Measurements from ENCODE around the gene BIRC2. TPM values are rescaled to one million over a fixed set of nuclear protein-coding genes. Genes with fewer than 3 reads are reported as not detected.

Gene BIRC2
- total and polyA plus RNA-seq, 2 of the 4 experiments (the other 2 are of a cell fraction): 48.0 to 204 TPM

DNA sequence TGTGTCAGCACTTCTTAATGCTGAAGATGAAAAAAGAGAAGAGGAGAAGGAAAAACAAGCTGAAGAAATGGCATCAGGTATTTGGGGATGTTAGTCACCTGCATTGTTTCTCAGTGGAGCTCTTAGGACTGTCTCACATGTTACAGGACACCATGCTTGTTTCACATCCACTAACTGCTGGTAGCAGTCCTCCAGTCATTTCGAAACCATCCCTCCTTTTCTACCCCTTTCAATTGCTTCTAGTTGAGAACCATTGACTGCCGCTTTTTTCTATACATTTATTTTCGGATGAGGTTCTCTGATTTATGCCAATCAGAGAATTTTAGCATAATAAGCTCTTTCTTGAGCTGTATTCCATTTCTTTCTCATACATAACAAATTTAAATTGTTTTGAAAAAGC lies 21.5 kb downstream of the BIRC2 start:
- H2BK20ac ChIP-seq (ENCODE audit: low read depth, low read length): no peak overlapping the region
- intact Hi-C loops (cut with micrococcal nuclease): no loop called here
- no TSS peak for BruUV-seq (replicated peaks)
- no peak overlapping the region for H4K5ac ChIP-seq (ENCODE audit: low read depth, low read length)
- H3K56ac ChIP-seq (ENCODE audit: extremely low read depth, insufficient read depth, low read length): no peak overlapping the region
- no peak overlapping the region for H2BK120ac ChIP-seq (ENCODE audit: low read depth, low read length)
- no peaks in the 10 kb centered on the region for H4K20me1 ChIP-seq (ENCODE audit: insufficient read depth, low read length)
- no peak overlapping the region for H3K4me2 ChIP-seq (ENCODE audit: low read depth, low read length)
- no peak for DNase-seq
- ChIA-PET CTCF (no interaction called here), POLR2A (ENCODE audit: unreplicated experiment) (no interaction called here)
- no peaks in the 10 kb centered on the region for H3K9me3 ChIP-seq (ENCODE audit: control insufficient read depth, insufficient read depth, low read length)
- no peak overlapping the region for H3K4ac ChIP-seq (ENCODE audit: low read depth, low read length)
- H3K79me1 ChIP-seq (ENCODE audit: low read depth in 1 of 2, low read length in 2 of 2): peaks cover 14 to 19% of the 10 kb centered on the region in 2 experiments; a peak in 3 of 4 replicates
- H2AFZ ChIP-seq (replicated peaks; ENCODE audit: low read length, poor library complexity): no peak overlapping the region
- H3K4me3 ChIP-seq (ENCODE audit: insufficient read depth, low read depth, low read length): no peak overlapping the region
- H2AK9ac ChIP-seq (replicated peaks; ENCODE audit: low read depth, low read length, poor library complexity): no peak overlapping the region
- dilution Hi-C loops (cut with HindIII; ENCODE audit: low sequenced_read_pairs, unreplicated experiment): no loop called here
- 83% methylated on average over 1 of the region's 3 CpGs; no CpG with 5 or more reads in 1 of the 2 experiments for WGBS, 2 experiments (ENCODE audit: extremely low coverage in 2 of 2, insufficient read length in 1 of 2)
- no peak overlapping the region for H2AK5ac ChIP-seq (ENCODE audit: low read depth, low read length)
- no peak overlapping the region for H2BK5ac ChIP-seq (ENCODE audit: low read depth, low read length, poor library complexity, severe bottlenecking)
- no peak overlapping the region for H3K27ac ChIP-seq (ENCODE audit: insufficient read depth, low read length)
- H2BK15ac ChIP-seq (ENCODE audit: low read depth, low read length): no peak overlapping the region
- H3K27me3 ChIP-seq (ENCODE audit: control insufficient read depth, insufficient read depth, low read length): no peaks in the 10 kb centered on the region
- no peaks in the 10 kb centered on the region for H3K4me1 ChIP-seq (ENCODE audit: control insufficient read depth, insufficient read depth, low read length)
- no peak overlapping the region for H3K9ac ChIP-seq (ENCODE audit: low read depth, low read length)
- H4K8ac ChIP-seq (ENCODE audit: low read depth in 2 of 2, low read length in 2 of 2): no peak overlapping the region
- no peak overlapping the region for H3K14ac ChIP-seq (replicated peaks; ENCODE audit: low read depth, low read length)
- in situ Hi-C loops (cut with MboI; ENCODE audit: low sequenced_read_pairs): no loop called here
- no peak for ATAC-seq (ENCODE audit: low read depth)
- H3K18ac ChIP-seq (ENCODE audit: low read depth, low read length): no peak overlapping the region
- peaks cover 19% of the 10 kb centered on the region for H3K36me3 ChIP-seq (ENCODE audit: control insufficient read depth, insufficient read depth, low read length)
- H4K91ac ChIP-seq (ENCODE audit: insufficient read depth, low read depth, low read length): no peak overlapping the region
- H3K23ac ChIP-seq (ENCODE audit: low read depth, low read length): no peak overlapping the region
- no peaks in the 10 kb centered on the region for H3K9me1 ChIP-seq (ENCODE audit: insufficient read depth, low read length)
- no peak for TF ChIP-seq CHD1 (IDR thresholded peaks at IDR 0.05; ENCODE audit: low read depth, low read length)
- TF ChIP-seq, protein P1, sequence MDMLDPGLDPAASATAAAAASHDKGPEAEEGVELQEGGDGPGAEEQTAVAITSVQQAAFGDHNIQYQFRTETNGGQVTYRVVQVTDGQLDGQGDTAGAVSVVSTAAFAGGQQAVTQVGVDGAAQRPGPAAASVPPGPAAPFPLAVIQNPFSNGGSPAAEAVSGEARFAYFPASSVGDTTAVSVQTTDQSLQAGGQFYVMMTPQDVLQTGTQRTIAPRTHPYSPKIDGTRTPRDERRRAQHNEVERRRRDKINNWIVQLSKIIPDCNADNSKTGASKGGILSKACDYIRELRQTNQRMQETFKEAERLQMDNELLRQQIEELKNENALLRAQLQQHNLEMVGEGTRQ (IDR thresholded peaks at IDR 0.05; ENCODE audit: low read depth, low read length): no peak
- TF ChIP-seq CEBPB (IDR thresholded peaks at IDR 0.05; ENCODE audit: low read depth, low read length): no peak
- TF ChIP-seq, protein P2, sequence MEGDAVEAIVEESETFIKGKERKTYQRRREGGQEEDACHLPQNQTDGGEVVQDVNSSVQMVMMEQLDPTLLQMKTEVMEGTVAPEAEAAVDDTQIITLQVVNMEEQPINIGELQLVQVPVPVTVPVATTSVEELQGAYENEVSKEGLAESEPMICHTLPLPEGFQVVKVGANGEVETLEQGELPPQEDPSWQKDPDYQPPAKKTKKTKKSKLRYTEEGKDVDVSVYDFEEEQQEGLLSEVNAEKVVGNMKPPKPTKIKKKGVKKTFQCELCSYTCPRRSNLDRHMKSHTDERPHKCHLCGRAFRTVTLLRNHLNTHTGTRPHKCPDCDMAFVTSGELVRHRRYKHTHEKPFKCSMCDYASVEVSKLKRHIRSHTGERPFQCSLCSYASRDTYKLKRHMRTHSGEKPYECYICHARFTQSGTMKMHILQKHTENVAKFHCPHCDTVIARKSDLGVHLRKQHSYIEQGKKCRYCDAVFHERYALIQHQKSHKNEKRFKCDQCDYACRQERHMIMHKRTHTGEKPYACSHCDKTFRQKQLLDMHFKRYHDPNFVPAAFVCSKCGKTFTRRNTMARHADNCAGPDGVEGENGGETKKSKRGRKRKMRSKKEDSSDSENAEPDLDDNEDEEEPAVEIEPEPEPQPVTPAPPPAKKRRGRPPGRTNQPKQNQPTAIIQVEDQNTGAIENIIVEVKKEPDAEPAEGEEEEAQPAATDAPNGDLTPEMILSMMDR (conservative IDR thresholded peaks at IDR 0.05; ENCODE audit: low read depth, low read length): no peak
- no peak for TF ChIP-seq MAZ (IDR thresholded peaks at IDR 0.05; ENCODE audit: borderline replicate concordance, low read depth, low read length)
- no peak for TF ChIP-seq MXI1 (IDR thresholded peaks at IDR 0.05; ENCODE audit: borderline replicate concordance, low read depth, low read length)
- TF ChIP-seq RAD21 (IDR thresholded peaks at IDR 0.05; ENCODE audit: low read length): no peak
- TF ChIP-seq BHLHE40 (IDR thresholded peaks at IDR 0.05; ENCODE audit: low read depth, low read length): no peak
- TF ChIP-seq NFE2L2 (IDR thresholded peaks at IDR 0.05; ENCODE audit: low read depth, low read length): no peak
- no peak for TF ChIP-seq RCOR1 (IDR thresholded peaks at IDR 0.05; ENCODE audit: insufficient replicate concordance, low read length)
- TF ChIP-seq POLR2A (IDR thresholded peaks at IDR 0.05; ENCODE audit: low read depth, low read length): no peak
